ENCODE results near the gene ZBTB7C.

The ZBTB7C gene

DNA sequence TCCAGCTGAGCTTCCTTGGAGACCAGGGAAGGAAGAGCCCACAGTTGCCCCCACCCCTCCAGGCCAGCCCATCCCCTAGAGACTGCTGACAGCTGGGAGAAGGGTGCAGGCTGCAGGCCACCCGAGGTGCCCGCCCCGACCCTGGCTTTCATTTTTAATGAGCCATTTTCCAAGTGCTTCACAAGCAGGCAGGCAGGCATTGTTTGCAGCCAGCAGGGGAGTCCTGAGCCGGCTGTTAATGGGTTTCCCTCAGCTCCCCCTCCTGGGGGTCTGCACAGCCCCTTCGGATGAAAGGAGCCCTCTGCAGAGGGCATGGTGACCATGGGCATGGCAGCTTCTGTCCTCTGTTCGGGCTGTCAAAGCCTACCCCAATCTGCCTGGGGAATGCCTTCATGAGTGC, 94.5 kb downstream of the ZBTB7C start:
- no peak overlapping the region for H3K27ac ChIP-seq
- TF ChIP-seq, protein P1, sequence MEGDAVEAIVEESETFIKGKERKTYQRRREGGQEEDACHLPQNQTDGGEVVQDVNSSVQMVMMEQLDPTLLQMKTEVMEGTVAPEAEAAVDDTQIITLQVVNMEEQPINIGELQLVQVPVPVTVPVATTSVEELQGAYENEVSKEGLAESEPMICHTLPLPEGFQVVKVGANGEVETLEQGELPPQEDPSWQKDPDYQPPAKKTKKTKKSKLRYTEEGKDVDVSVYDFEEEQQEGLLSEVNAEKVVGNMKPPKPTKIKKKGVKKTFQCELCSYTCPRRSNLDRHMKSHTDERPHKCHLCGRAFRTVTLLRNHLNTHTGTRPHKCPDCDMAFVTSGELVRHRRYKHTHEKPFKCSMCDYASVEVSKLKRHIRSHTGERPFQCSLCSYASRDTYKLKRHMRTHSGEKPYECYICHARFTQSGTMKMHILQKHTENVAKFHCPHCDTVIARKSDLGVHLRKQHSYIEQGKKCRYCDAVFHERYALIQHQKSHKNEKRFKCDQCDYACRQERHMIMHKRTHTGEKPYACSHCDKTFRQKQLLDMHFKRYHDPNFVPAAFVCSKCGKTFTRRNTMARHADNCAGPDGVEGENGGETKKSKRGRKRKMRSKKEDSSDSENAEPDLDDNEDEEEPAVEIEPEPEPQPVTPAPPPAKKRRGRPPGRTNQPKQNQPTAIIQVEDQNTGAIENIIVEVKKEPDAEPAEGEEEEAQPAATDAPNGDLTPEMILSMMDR (conservative IDR thresholded peaks at IDR 0.05), result no peak
- TF ChIP-seq ZFX (IDR thresholded peaks at IDR 0.05), result no peak

DNA sequence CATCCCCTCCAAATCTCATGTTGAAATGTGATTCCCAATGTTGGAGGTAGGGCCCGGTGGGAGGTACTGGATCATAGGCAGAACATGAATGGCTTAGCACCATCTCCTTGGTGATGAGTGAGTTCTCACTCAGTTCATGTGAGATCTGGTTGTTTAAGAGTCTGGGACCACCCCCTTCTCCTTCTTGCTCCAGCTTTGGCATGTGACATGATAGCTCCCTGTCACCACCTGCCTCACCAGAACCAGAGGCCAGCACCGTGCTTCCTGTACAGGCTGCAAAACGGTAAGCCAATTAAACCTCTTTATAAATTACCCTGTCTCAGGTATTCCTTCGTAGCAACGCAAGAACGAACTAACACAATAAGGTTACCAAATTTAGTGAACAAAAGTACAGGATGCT, 95.4 kb downstream of the ZBTB7C start:
- TF ChIP-seq ZFX (IDR thresholded peaks at IDR 0.05), result no peak
- TF ChIP-seq, protein P1 (conservative IDR thresholded peaks at IDR 0.05), result no peak
- H3K27ac ChIP-seq, result no peak overlapping the region

DNA sequence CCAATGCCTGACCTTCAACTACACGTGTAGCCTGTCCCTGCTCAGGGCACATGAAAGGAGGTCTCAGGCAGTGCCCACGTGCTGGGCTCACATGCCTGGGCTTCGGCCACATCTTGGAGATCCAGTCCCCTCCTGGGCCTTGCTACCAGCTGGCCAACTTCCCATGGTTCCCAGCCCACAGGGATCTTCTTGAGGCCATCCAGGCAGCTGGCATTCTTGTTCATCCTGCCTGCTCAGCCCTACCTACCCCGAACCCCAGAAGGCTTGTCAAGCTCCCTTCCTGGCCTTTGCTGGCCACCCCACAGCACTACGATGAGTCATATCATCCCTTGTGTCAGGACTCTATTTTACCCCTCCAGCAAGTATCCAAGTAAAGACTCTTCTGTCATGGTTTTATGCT, 97.1 kb downstream of the ZBTB7C start:
- TF ChIP-seq ZFX (IDR thresholded peaks at IDR 0.05), result no peak
- TF ChIP-seq, protein P1 (conservative IDR thresholded peaks at IDR 0.05), result no peak
- no peak overlapping the region for H3K27ac ChIP-seq

DNA sequence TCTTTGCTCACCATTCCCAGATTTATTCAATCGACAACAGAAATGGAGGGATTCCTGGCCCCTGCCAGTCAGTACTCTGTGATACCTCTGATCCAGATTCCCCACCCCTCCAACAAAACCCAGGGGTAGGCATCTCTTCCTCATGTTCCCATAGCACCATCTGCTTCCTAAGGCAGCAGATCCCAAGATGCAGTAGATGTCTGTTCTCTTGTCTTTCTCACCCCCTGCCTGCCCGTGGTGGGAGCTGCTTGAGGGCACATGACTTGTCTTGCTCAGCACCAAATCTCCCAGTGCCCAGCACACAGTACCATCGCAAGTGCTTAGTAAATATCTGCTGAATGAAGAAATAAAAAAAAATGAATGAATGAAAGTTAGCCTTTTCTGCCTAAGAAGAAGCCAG, 98.2 kb downstream of the ZBTB7C start:
- H3K27ac ChIP-seq, result no peak overlapping the region
- TF ChIP-seq, protein P1 (conservative IDR thresholded peaks at IDR 0.05), result no peak
- no peak for TF ChIP-seq ZFX (IDR thresholded peaks at IDR 0.05)

DNA sequence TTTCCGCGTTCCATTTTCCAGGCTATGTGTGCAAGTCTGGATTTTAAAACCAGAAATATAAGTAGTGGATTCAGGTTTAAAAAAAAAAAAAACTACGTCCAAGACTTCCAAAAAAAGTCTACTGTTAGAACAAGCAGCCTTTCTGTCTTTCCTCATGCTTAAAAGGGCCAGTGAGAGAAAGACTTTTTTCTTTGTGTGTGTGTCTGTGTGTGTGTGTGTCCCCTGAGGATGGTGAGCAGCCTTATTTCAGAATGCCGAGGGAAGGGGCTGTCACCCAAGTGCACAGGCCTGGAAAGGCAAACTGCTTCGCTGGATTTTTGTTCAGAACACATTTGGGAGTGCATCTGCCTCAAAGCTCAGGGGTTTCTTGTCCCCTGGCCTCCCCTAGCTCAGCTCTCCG, 98.8 kb downstream of the ZBTB7C start:
- TF ChIP-seq, protein P1 (conservative IDR thresholded peaks at IDR 0.05), result no peak
- no peak for TF ChIP-seq ZFX (IDR thresholded peaks at IDR 0.05)

DNA sequence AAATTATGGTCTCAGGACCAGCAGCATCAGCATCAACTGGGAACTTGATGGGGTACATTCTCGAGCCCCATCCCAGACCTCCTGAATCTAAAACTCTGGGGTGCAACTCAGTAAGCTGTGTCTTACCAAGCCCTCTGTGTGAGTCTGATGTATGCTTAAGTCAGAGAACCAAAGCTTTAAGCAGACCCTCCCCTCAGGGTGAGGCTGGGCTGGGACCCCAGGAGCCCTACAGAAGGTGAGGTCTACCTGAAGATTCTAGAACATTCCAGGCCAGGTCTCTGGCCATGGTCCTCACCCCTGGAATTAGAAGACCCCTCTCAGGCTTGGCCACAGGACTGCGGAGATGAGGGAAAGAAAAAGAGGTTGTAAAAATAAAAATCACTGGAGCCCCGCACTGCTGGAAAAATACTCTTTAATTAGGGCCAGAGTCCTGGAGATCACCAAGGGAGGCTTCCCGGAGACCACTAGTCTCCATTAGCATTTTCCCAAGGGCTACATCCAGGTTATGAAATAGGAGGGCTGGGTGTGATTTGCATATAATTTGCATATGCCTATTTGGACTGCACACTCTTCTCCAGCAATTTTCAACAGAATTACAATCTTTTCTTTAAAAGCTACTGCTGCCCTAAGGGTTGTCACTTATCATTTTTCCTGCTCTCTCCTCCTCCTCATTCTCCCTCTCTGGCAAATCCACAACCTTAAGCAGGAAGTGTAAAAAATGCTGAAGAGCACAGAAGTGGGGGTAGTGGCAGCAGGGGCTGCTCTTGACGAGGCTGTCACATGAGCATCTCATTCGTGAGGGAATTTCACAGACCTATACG, 100.2 kb downstream of the ZBTB7C start:
- TF ChIP-seq, protein P1 (conservative IDR thresholded peaks at IDR 0.05), result no peak
- no peak for TF ChIP-seq ZFX (IDR thresholded peaks at IDR 0.05)
- H3K27ac ChIP-seq, result peak overlapping the region; percentile 51

More for the DNA sequence above, 98.8 kb downstream of the ZBTB7C start:
- no peak overlapping the region for H3K27ac ChIP-seq

DNA sequence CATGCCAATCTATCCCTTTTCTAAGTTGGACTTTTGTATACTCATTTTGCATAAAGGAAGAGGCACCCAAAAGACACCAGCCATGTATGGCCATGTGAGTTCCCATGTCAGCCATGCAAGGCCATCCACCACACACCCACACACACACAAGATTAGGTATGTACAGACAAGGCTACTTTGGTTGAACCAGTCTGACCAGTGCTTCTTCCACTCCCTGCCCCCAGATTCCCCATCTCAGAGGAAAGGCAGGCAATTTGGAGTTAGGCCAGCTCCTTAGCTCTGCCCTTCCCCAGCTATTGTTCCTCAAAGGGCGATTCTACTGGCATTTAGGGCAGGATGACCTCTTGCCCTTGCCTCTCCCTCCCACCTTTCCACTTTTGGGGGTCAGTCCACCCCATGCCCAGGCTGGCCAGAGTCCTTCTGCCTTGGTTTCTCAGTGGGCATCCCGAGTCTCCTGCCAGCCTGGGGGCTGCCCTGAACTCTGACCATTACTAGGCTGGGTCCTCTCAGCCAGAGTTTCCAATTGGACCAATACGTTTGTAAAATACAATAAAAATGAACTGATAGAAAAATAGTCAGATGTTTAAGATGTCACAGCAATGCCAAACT, 101.1 kb downstream of the ZBTB7C start:
- TF ChIP-seq, protein P1 (conservative IDR thresholded peaks at IDR 0.05), result no peak
- no peak for TF ChIP-seq ZFX (IDR thresholded peaks at IDR 0.05)
- H3K27ac ChIP-seq, result peak overlapping the region; percentile 51
